Gastrocnemius medialis (tissue), 4 donors: ENCODE results near the gene RIOK2.

ENCODE experiments used
- CTCF ChIP-seq, 5 experiments: fragments of 450-650 bp in 3 of 5; fragments of 200-600 bp in 2 of 5; sonication (generic) in 2 of 5; IDR thresholded peaks in 4 of 5; conservative IDR thresholded peaks in 1 of 5; 1 replicate in 4 of 5; 2 replicates in 1 of 5; pipeline ENCODE4 v1.5.1; 2016 to 2019; ENCODE audit warnings: antibody characterized with exemption in 5 of 5, mild to moderate bottlenecking in 3 of 5, moderate library complexity in 3 of 5
- POLR2A ChIP-seq, 2 donors: fragments of 450-650 bp; IDR thresholded peaks; one replicate each; pipeline ENCODE4 v1.6.1; 2017; ENCODE audit warnings: antibody characterized with exemption in 2 of 2, mild to moderate bottlenecking in 2 of 2, moderate library complexity in 2 of 2

- TF ChIP-seq CTCF (IDR thresholded peaks at IDR 0.05 in 4 of 5, conservative IDR thresholded peaks at IDR 0.05 in 1 of 5) (no peak), POLR2A (IDR thresholded peaks at IDR 0.05) (no peak)
Observed at GRCh38 chr5:97194366-97194765, 11.3 kb upstream of the RIOK2 start.
